ENCODE measurements around the gene TNIK. TPM values are rescaled to one million over a fixed set of nuclear protein-coding genes. Genes with fewer than 3 reads are reported as not detected.

TNIK gene
- total and polyA plus RNA-seq, 10 of the 15 experiments (the other 5 are each of a cell fraction or from before 2014, with no cell fraction given): 13.9 to 74.3 (median 48.2) TPM

- TF ChIP-seq RELB (IDR thresholded peaks at IDR 0.05; ENCODE audit: low read depth) (no peak), EGR1 (IDR thresholded peaks at IDR 0.05; ENCODE audit: borderline replicate concordance in 1 of 2, low read depth in 2 of 2, low read length in 2 of 2) (no peak), ZBTB40 (IDR thresholded peaks at IDR 0.05; ENCODE audit: borderline replicate concordance) (no peak), MTA3 (IDR thresholded peaks at IDR 0.05; ENCODE audit: borderline replicate concordance, low read length) (no peak), ZBED1 (IDR thresholded peaks at IDR 0.05; ENCODE audit: borderline replicate concordance) (no peak)
These were observed 284.4 kb downstream of the TNIK start (continued) for GRCh38 chr3:171175741-171176234.

- in situ Hi-C loops (cut with MboI): no loop called here
- POLR2A ChIA-PET: interaction anchor here (0.7 kb wide), 2 partner anchors 16 to 185 kb away, joined by 3 read pairs; no protein-coding TSS in a partner anchor
These were observed 286.5 kb downstream of the TNIK start for GRCh38 chr3:171173736-171174135.

More at GRCh38 chr3:171173736-171174135, 286.5 kb downstream of the TNIK start:
- H3K4me3 ChIP-seq: no peak overlapping the region
- 60% methylated on average over 6 of the region's 6 CpGs for WGBS (ENCODE audit: insufficient coverage, insufficient replicate concordance, low lambda C conversion rate, missing lambda C conversion rate)
- no peaks in the 10 kb centered on the region for H4K20me1 ChIP-seq (ENCODE audit: control insufficient read depth, insufficient read depth)
- intact Hi-C loops (cut with micrococcal nuclease; ENCODE audit: unreplicated experiment): no loop called here
- RAD21 ChIA-PET (ENCODE audit: unreplicated experiment): interaction anchor here (1.0 kb wide), 1 partner anchor 13 kb away, joined by 3 read pairs; no protein-coding TSS in a partner anchor
- H3K27me3 ChIP-seq (replicated peaks in 1 of 2; ENCODE audit: control insufficient read depth in 2 of 2, insufficient read depth in 2 of 2, low read length in 1 of 2): no peaks in the 10 kb centered on the region
- H3K9ac ChIP-seq (ENCODE audit: control insufficient read depth, insufficient read depth, low read length): no peak overlapping the region
- FAIRE-seq (no peak), DNase-seq (ENCODE audit: low read depth, low spot score) (no peak), ATAC-seq (peak; percentile 70)
- H3K36me3 ChIP-seq (ENCODE audit: control insufficient read depth in 2 of 2, insufficient read depth in 2 of 2, low read length in 1 of 2): peaks cover 15 to 43% of the 10 kb centered on the region in 2 experiments
- H3K27ac ChIP-seq (ENCODE audit: control insufficient read depth, insufficient read depth): no peak overlapping the region
- H2AFZ ChIP-seq (ENCODE audit: control insufficient read depth, low read depth, low read length): no peak overlapping the region
- H3K4me2 ChIP-seq (ENCODE audit: control insufficient read depth, insufficient read depth): no peak overlapping the region
- CTCF ChIA-PET: interaction anchor here (1.1 kb wide), 1 partner anchor 656 kb away, joined by 3 read pairs; no protein-coding TSS in a partner anchor
- TF ChIP-seq RFX5 (IDR thresholded peaks at IDR 0.05; ENCODE audit: low read depth, low read length) (peak; percentile 83; the same call in 1 of the 2 replicates), EED (IDR thresholded peaks at IDR 0.05; ENCODE audit: low read depth) (0 out of 2 replicates have a peak, but pooled peaks have one; percentile 28), NFYB (IDR thresholded peaks at IDR 0.05; ENCODE audit: insufficient read depth, low read depth, low read length) (peak; percentile 59), USF1 (IDR thresholded peaks at IDR 0.05; ENCODE audit: borderline replicate concordance, extremely low read length, insufficient read depth, low read depth, low read length) (peak; percentile 62), ATF2 (IDR thresholded peaks at IDR 0.05; ENCODE audit: low read length) (no peak)
- no TSS peak for BruUV-seq (replicated peaks)
- no peaks in the 10 kb centered on the region for H3K4me1 ChIP-seq (ENCODE audit: control insufficient read depth, insufficient read depth, low read length)
- no peaks in the 10 kb centered on the region for H3K9me3 ChIP-seq (replicated peaks; ENCODE audit: control insufficient read depth, insufficient read depth, low read length)
- no peaks in the 10 kb centered on the region for H3K79me2 ChIP-seq (ENCODE audit: control insufficient read depth, insufficient read depth, low read length)
- SMC1A ChIA-PET (ENCODE audit: uncharacterized antibody, unreplicated experiment): interaction anchor here (1.0 to 1.7 kb wide), 3 partner anchors 9 to 143 kb away, joined by 3 to 5 read pairs (median 3); no protein-coding TSS in a partner anchor

Measured in GM12878 (cell line).